Endothelial cell of umbilical vein (primary cell): Measurements from ENCODE around the gene NYAP1.
"Not testable (repeated sequence)": the region's sequence is repeated elsewhere in the genome, so short reads cannot be mapped to it uniquely, and the experiment has no call there.

Experiments
- CTCF ChIP-seq, 2 donors: IDR thresholded peaks; 1 replicate in 1 of 2; 2 replicates in 1 of 2; pipeline ENCODE4 v1.5.1; 2011; ENCODE audit warnings: low read length in 2 of 2, mild to moderate bottlenecking in 2 of 2, moderate library complexity in 2 of 2, control low read depth in 1 of 2, inconsistent platforms in 1 of 2, low read depth in 1 of 2; ENCODE audit not compliant: insufficient read depth in 1 of 2; ENCODE audit errors: extremely low read depth in 1 of 2
- EZH2 ChIP-seq: IDR thresholded peaks from 2 replicates; pipeline ENCODE4 v1.6.1; 2012; ENCODE audit warnings: borderline replicate concordance, low read depth, mild to moderate bottlenecking, moderate library complexity, low read length, inconsistent platforms; ENCODE audit not compliant: severe bottlenecking
- GATA2 ChIP-seq: IDR thresholded peaks from 2 replicates; pipeline ENCODE4 v1.7.0; 2011; ENCODE audit warnings: low read depth, mild to moderate bottlenecking, moderate library complexity, mixed read lengths, low read length; ENCODE audit not compliant: insufficient read length, insufficient read depth
- JUN ChIP-seq: IDR thresholded peaks from 2 replicates; pipeline ENCODE4 v1.6.1; 2011; ENCODE audit warnings: borderline replicate concordance, low read depth; ENCODE audit not compliant: insufficient read length, insufficient read depth
- MAX ChIP-seq: IDR thresholded peaks from 2 replicates; pipeline ENCODE4 v1.6.1; 2011; ENCODE audit not compliant: insufficient read depth, insufficient read length
- MYC ChIP-seq: IDR thresholded peaks from one replicate; pipeline ENCODE4 v1.6.1; 2011; ENCODE audit warnings: mild to moderate bottlenecking, low read depth, low read length
- POLR2A ChIP-seq: IDR thresholded peaks from 2 replicates; pipeline ENCODE4 v1.6.1; 2012; ENCODE audit warnings: low read depth, mild to moderate bottlenecking, control low read depth, low read length
- POLR2AphosphoS5 ChIP-seq: IDR thresholded peaks from 2 replicates; pipeline ENCODE4 v1.6.1; 2012; ENCODE audit warnings: low read depth, mild to moderate bottlenecking, control low read depth, low read length, moderate library complexity; ENCODE audit not compliant: insufficient read depth

DNA sequence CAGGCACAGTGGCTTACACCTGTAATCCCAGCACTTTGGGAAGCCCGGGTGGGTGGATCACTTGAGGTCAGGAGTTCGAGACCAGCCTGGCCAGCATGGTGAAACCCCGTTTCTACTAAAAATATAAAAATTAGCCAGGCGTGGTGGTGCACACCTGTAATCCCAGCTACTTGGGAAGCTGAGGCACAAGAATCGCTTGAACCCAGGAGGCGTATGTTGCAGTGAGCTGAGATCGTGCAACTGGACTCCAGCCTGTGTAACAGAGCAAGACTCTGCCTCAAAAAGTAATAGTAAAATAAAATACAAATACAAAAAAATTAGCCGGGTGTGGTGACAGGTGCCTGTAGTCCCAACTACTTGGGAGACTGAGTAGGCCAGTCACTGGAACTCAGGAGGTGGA is 45.0 kb upstream of the NYAP1 start:
- TF ChIP-seq POLR2A; MAX; CTCF (IDR thresholded peaks at IDR 0.05; ENCODE audit: extremely low read depth in 1 of 2, insufficient read depth in 1 of 2, low read depth in 1 of 2, low read length in 2 of 2); POLR2AphosphoS5; MYC; JUN; EZH2; GATA2: not testable (repeated sequence)
